K562 (cell line): ENCODE results near the gene LAGE3. TPM values are rescaled to one million over a fixed set of nuclear protein-coding genes. Genes with fewer than 3 reads are reported as not detected.

Source experiments
- ADNP ChIP-seq: fragments of 200-800 bp; sonication (Bioruptor generic); IDR thresholded peaks from 2 replicates; pipeline ENCODE4 v1.6.1; 2016; ENCODE audit warnings: missing genetic modification characterization, missing compliant biosample characterization
- CUX1 ChIP-seq: fragments of 200-800 bp; sonication (Bioruptor generic); IDR thresholded peaks from 2 replicates; pipeline ENCODE4 v1.6.1; 2016; ENCODE audit warnings: missing genetic modification characterization, missing compliant biosample characterization
- FOXP4 ChIP-seq: sonication (generic); formaldehyde crosslinking; IDR thresholded peaks from 2 replicates; pipeline ENCODE4 v1.8.0; 2022; ENCODE audit warnings: mild to moderate bottlenecking, missing genetic modification reagents, borderline replicate concordance
- GABPB1 ChIP-seq: sonication (generic); formaldehyde crosslinking; IDR thresholded peaks from 2 replicates; pipeline ENCODE4 v1.8.0; 2022; ENCODE audit warnings: mild to moderate bottlenecking, missing genetic modification reagents
- HLTF ChIP-seq: fragments of 450-650 bp; IDR thresholded peaks from 2 replicates; pipeline ENCODE4 v1.6.1; 2016
- HNRNPK ChIP-seq: fragments of 200-400 bp; formaldehyde crosslinking; IDR thresholded peaks from one replicate; pipeline ENCODE4 v1.6.1; 2018; ENCODE audit warnings: mild to moderate bottlenecking, low read depth, low read length; ENCODE audit not compliant: poor library complexity, severe bottlenecking
- KDM5B ChIP-seq: fragments of 200-600 bp; sonication (generic); IDR thresholded peaks from 2 replicates; pipeline ENCODE4 v1.6.1; 2012; ENCODE audit warnings: low read depth, mild to moderate bottlenecking, moderate library complexity, low read length, control low read depth, inconsistent platforms; ENCODE audit not compliant: insufficient replicate concordance
- MAZ ChIP-seq, 2 experiments: fragments of 450-650 bp in 1 of 2; sonication (generic) in 1 of 2; formaldehyde crosslinking; IDR thresholded peaks in 1 of 2; conservative IDR thresholded peaks in 1 of 2; 2 replicates each; pipeline versions ENCODE4 v1.4.0 to v1.5.0; 2020; ENCODE audit warnings: mild to moderate bottlenecking in 1 of 2, missing genetic modification reagents in 1 of 2
- NFIX ChIP-seq: fragments of 250-450 bp; sonication (Bioruptor Pico); IDR thresholded peaks from 2 replicates; pipeline ENCODE4 v1.4.0; 2020; ENCODE audit warnings: low read depth, mild to moderate bottlenecking, moderate library complexity
- PTRF ChIP-seq: fragments of 450-650 bp; IDR thresholded peaks from 2 replicates; pipeline ENCODE4 v1.6.1; 2016; ENCODE audit warnings: mild to moderate bottlenecking, missing genetic modification characterization, missing compliant biosample characterization
- RBFOX2 ChIP-seq: fragments of 200-400 bp; formaldehyde crosslinking; IDR thresholded peaks from 2 replicates; pipeline ENCODE4 v1.6.1; 2017; ENCODE audit warnings: low read depth, mild to moderate bottlenecking, low read length, moderate library complexity
- STAT5B ChIP-seq: fragments of 250-450 bp; sonication (Bioruptor Pico); IDR thresholded peaks from 2 replicates; pipeline ENCODE4 v1.8.0; 2021; ENCODE audit warnings: mild to moderate bottlenecking, inconsistent platforms
- TCF3 ChIP-seq: sonication (generic); formaldehyde crosslinking; IDR thresholded peaks from 2 replicates; pipeline ENCODE4 v1.4.0; 2020; ENCODE audit warnings: mild to moderate bottlenecking, missing genetic modification reagents
- TCF7 ChIP-seq: sonication (generic); IDR thresholded peaks from 2 replicates; pipeline ENCODE4 v1.6.1; 2016; ENCODE audit warnings: antibody characterized with exemption, borderline replicate concordance
- TGIF2 ChIP-seq: sonication (generic); formaldehyde crosslinking; IDR thresholded peaks from 2 replicates; pipeline ENCODE4 v1.8.1; 2022; ENCODE audit warnings: mild to moderate bottlenecking, missing genetic modification reagents, moderate library complexity
- THRAP3 ChIP-seq: fragments of 450-650 bp; IDR thresholded peaks from 2 replicates; pipeline ENCODE4 v1.6.1; 2016; ENCODE audit warnings: mild to moderate bottlenecking, inconsistent platforms, borderline replicate concordance
- ZFP36 ChIP-seq: fragments of 150-350 bp; IDR thresholded peaks from 2 replicates; pipeline ENCODE4 v1.6.1; 2018; ENCODE audit warnings: low read length, low read depth; ENCODE audit not compliant: partially characterized antibody
- ZKSCAN3 ChIP-seq: fragments of 250-450 bp; sonication (Bioruptor Pico); IDR thresholded peaks from 2 replicates; pipeline ENCODE4 v1.4.0; 2020
- ZNF263 ChIP-seq: sonication (generic); formaldehyde crosslinking; IDR thresholded peaks from 2 replicates; pipeline ENCODE4 v1.8.0; 2022; ENCODE audit warnings: mild to moderate bottlenecking, missing genetic modification reagents, borderline replicate concordance
- ZNF766 ChIP-seq: fragments of 200-800 bp; sonication (Bioruptor generic); conservative IDR thresholded peaks from 2 replicates; pipeline ENCODE4 v1.6.1; 2016; ENCODE audit warnings: missing genetic modification characterization, missing compliant biosample characterization
- polyA plus RNA-seq, 8 experiments: library from polyadenylated mRNA; depleted of rRNA in 4 of 8; stranded (reverse) in 5 of 8; unstranded in 3 of 8; fragments of >200 nt; fragmentation: Nextera tagmentation in 2 of 8; fragmentation: Illumina TruSeq in 1 of 8; extraction: Ambion mirVana in 2 of 8; extraction: Trizol in 1 of 8; gene quantifications; 2 replicates each; pipeline versions ENCODE4 v1.2.1 to v1.2.3, GENCODE V29; 2011 to 2014; ENCODE audit warnings: inconsistent platforms in 1 of 8, missing spikeins in 1 of 8
- total RNA-seq, 7 experiments: library from RNA; depleted of rRNA in 6 of 7; stranded (reverse); fragments of >200 nt in 6 of 7; fragmentation: Illumina TruSeq in 2 of 7; extraction: Trizol in 2 of 7; gene quantifications; 2 replicates each; pipeline versions ENCODE4 v1.2.1 to v1.2.3, GENCODE V29; 2011 to 2021; ENCODE audit warnings: low replicate concordance in 1 of 7

The LAGE3 gene
- total and polyA plus RNA-seq, 9 of the 15 experiments (the other 6 are each of a cell fraction or from before 2014, with no cell fraction given) = 28.2 to 125 (median 35.8) TPM

GRCh38 chrX:154486396-154487207 is 7.5 kb upstream of the LAGE3 start, which contains the start of gene UBL4A (continued):
- no peak for TF ChIP-seq TCF3 (CRISPR knock-in tag)
- TF ChIP-seq RBFOX2 = peak; percentile 62
- TF ChIP-seq PTRF (tag) = no peak
- no peak for TF ChIP-seq GABPB1 (CRISPR knock-in tag)
- TF ChIP-seq TCF7 = no peak
- TF ChIP-seq ZFP36 = no peak
- TF ChIP-seq ZKSCAN3 (CRISPR knock-in tag) = no peak
- no peak for TF ChIP-seq NFIX
- no peak for TF ChIP-seq HNRNPK
- TF ChIP-seq ADNP (tag) = no peak
- TF ChIP-seq FOXP4 (CRISPR knock-in tag) = no peak
- TF ChIP-seq ZNF766 (CRISPR knock-in tag) = peak; percentile 91
- TF ChIP-seq STAT5B (CRISPR knock-in tag) = no peak
- TF ChIP-seq THRAP3 = no peak
- TF ChIP-seq MAZ (CRISPR knock-in tag; conservative IDR thresholded peaks at IDR 0.05 in 1 of 2, IDR thresholded peaks at IDR 0.05 in 1 of 2) = peak; percentile 27 to 63; a peak in 3 of 4 replicates
- no peak for TF ChIP-seq HLTF
- TF ChIP-seq KDM5B = no peak
- no peak for TF ChIP-seq CUX1
- TF ChIP-seq ZNF263 (CRISPR knock-in tag) = no peak
- no peak for TF ChIP-seq TGIF2
